Hepatocyte (in vitro differentiated cells): ENCODE measurements around the gene RBBP7.

Source experiments
- CTCF ChIP-seq: fragments of 200-600 bp; sonication (generic); IDR thresholded peaks from 2 replicates; pipeline ENCODE4 v1.5.1; 2016; ENCODE audit warnings: antibody characterized with exemption, mild to moderate bottlenecking; ENCODE audit not compliant: poor library complexity
- EZH2 ChIP-seq: fragments of 200-600 bp; sonication (generic); IDR thresholded peaks from 2 replicates; pipeline ENCODE4 v1.6.1; 2016; ENCODE audit warnings: antibody characterized with exemption, mild to moderate bottlenecking, borderline replicate concordance

- no peak for TF ChIP-seq CTCF
- no peak for TF ChIP-seq EZH2
Observed at GRCh38 chrX:16897445-16897844, 27.3 kb upstream of the RBBP7 start.
